Parathyroid adenoma (tissue), 2 donors: ENCODE data around the gene NCOA1.

Source experiments
- H2AFZ ChIP-seq: fragments of 300-600 bp; sonication (generic); one replicate; pipeline ENCODE4 v1.7.0; 2017; ENCODE audit warnings: antibody characterized with exemption, mild to moderate bottlenecking
- H3K27ac ChIP-seq: fragments of 300-600 bp; sonication (generic); one replicate; pipeline ENCODE4 v1.7.0; 2017
- H3K27me3 ChIP-seq: fragments of 300-600 bp; sonication (generic); one replicate; pipeline ENCODE4 v1.7.0; 2017; ENCODE audit warnings: low read length; ENCODE audit not compliant: control insufficient read depth, insufficient read depth
- H3K36me3 ChIP-seq: fragments of 300-600 bp; sonication (generic); one replicate; pipeline ENCODE4 v1.7.0; 2017; ENCODE audit warnings: low read length; ENCODE audit not compliant: control insufficient read depth, insufficient read depth
- H3K4me1 ChIP-seq: fragments of 300-600 bp; sonication (generic); one replicate; pipeline ENCODE4 v1.7.0; 2017; ENCODE audit warnings: control low read depth
- H3K4me2 ChIP-seq: fragments of 300-600 bp; sonication (generic); one replicate; pipeline ENCODE4 v1.7.0; 2017; ENCODE audit warnings: low read length
- H3K4me3 ChIP-seq: fragments of 300-600 bp; sonication (generic); one replicate; pipeline ENCODE4 v1.7.0; 2017; ENCODE audit warnings: low read depth, low read length
- H3K79me2 ChIP-seq: fragments of 300-600 bp; sonication (generic); one replicate; pipeline ENCODE4 v1.7.0; 2017; ENCODE audit warnings: control low read depth
- H3K9ac ChIP-seq: fragments of 300-600 bp; sonication (generic); one replicate; pipeline ENCODE4 v1.7.0; 2017; ENCODE audit warnings: mild to moderate bottlenecking
- H3K9me3 ChIP-seq: fragments of 300-600 bp; sonication (generic); one replicate; pipeline ENCODE4 v1.7.0; 2017; ENCODE audit warnings: low read length; ENCODE audit not compliant: control insufficient read depth
- TF ChIP-seq, protein P1 (sequence below): fragments of 300-600 bp; sonication (generic); IDR thresholded peaks from one replicate; pipeline ENCODE4 v1.7.0; 2017; ENCODE audit warnings: antibody characterized with exemption, mild to moderate bottlenecking
- donor health status: primary hyperparathyroidism.

Gene NCOA1

DNA sequence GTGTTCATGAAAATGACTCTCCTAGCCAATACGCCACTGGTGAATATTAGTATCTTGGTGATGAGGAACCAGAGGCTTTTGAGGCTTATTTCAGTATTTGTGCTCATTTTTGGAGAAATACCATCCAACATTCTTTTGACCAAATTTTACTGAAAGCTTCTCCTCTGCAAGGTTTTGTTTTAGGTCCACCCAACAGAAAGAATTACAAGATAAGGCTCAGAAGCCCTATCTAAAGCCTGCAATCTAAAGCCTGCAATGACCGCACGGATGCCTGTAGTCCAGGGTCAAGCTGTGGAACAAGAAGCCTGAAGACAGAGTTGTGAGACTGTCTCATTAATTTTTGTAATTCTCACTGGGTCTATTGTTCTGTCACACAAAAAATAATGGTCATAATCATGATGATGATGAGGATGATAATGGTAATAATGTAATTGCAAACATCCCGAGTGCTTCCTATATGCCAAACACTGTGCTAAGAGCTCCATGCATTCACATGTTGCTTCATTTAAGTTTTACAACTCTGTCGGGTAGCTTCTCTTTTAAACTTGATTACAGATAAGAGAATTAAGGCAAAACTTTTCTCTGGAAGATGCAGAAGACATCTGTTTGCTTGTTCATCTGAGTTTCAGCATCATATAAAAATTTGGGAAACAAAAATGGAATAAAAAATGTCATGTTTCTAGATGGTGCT, 33.2 kb upstream of the NCOA1 start:
- no peak overlapping the region for H3K9ac ChIP-seq
- H3K27ac ChIP-seq: no peak overlapping the region
- no peaks in the 10 kb centered on the region for H3K9me3 ChIP-seq
- no peaks in the 10 kb centered on the region for H3K79me2 ChIP-seq
- H3K36me3 ChIP-seq: no peaks in the 10 kb centered on the region
- H3K4me3 ChIP-seq: no peak overlapping the region
- no peak overlapping the region for H3K4me2 ChIP-seq
- peaks cover 2% of the 10 kb centered on the region for H3K4me1 ChIP-seq
- no peak overlapping the region for H2AFZ ChIP-seq
- H3K27me3 ChIP-seq: no peaks in the 10 kb centered on the region
- TF ChIP-seq, protein P1, sequence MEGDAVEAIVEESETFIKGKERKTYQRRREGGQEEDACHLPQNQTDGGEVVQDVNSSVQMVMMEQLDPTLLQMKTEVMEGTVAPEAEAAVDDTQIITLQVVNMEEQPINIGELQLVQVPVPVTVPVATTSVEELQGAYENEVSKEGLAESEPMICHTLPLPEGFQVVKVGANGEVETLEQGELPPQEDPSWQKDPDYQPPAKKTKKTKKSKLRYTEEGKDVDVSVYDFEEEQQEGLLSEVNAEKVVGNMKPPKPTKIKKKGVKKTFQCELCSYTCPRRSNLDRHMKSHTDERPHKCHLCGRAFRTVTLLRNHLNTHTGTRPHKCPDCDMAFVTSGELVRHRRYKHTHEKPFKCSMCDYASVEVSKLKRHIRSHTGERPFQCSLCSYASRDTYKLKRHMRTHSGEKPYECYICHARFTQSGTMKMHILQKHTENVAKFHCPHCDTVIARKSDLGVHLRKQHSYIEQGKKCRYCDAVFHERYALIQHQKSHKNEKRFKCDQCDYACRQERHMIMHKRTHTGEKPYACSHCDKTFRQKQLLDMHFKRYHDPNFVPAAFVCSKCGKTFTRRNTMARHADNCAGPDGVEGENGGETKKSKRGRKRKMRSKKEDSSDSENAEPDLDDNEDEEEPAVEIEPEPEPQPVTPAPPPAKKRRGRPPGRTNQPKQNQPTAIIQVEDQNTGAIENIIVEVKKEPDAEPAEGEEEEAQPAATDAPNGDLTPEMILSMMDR: no peak

DNA sequence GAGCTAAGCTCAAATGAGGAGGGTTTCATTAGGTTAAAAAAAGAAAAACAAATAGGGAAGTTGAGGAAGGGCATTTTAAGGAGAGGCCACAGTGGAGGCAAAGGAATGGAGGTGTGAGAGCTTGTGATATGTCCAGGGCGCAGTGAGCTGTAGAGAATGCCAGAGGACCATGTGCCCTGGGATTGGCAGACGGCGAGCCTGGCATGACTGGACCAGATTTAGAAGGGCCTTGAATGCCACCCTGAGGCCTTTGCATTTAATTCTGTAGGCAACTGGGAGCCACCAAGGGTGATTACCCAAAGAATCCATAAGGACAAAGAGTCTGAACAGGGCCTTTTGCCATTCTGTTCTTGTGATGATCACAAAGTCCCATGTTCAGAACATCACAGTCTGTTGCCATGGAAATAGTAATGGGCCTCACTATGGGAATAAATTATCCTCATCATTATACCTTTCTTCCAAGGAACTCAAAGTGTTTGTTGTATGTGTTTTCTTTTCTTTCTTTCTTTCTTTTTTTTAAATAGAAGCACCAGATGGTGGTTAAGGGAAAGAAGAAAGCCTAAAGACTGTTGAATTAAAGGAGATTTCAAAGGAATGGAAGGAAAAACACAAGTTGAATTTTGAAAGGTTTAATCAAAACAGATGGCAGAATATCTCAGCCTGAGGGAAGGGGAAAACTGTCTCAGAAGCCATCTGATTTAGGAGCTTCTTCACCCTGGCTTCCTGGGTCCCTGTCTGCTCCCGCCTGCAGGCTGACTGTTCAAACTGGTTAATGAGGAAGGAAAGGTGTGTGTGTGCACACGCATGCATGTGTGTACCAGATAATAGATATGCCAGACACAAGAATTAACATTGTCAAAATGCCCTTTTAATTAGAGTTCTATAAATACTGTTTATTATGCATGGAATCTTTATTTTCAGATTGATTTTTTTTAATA, 31.6 kb upstream of the NCOA1 start:
- no peak overlapping the region for H3K4me3 ChIP-seq
- no peaks in the 10 kb centered on the region for H3K79me2 ChIP-seq
- no peaks in the 10 kb centered on the region for H3K4me1 ChIP-seq
- H3K4me2 ChIP-seq: no peak overlapping the region
- H2AFZ ChIP-seq: no peak overlapping the region
- H3K9me3 ChIP-seq: no peaks in the 10 kb centered on the region
- TF ChIP-seq, protein P1: no peak
- no peaks in the 10 kb centered on the region for H3K36me3 ChIP-seq
- no peak overlapping the region for H3K9ac ChIP-seq
- H3K27ac ChIP-seq: no peak overlapping the region
- H3K27me3 ChIP-seq: no peaks in the 10 kb centered on the region

DNA sequence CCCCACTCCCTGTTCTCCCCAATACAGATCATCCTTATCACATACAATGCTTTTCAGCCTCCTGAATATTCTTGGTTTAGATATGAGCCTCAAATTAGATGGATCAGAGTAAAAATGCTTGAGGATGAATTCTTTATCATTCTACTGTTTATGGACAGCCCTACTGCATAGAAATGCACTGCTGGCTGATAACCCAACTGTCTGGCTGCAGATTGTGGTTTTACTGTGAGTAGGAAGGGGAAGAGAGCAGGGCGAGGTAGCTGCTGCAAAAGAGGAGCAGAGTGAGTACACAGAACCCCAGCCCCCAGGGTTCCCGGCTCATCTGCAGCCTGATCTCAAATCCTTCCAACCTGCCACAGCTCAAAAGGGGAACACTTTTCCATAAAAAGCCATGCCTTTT, 29.4 kb upstream of the NCOA1 start:
- Histone ChIP-seq H2AFZ (no peak overlapping the region), H3K4me3 (no peak overlapping the region), H3K79me2 (no peaks in the 10 kb centered on the region), H3K9ac (no peak overlapping the region), H3K36me3 (no peaks in the 10 kb centered on the region), H3K4me2 (no peak overlapping the region), H3K4me1 (no peaks in the 10 kb centered on the region), H3K27me3 (no peaks in the 10 kb centered on the region), H3K9me3 (no peaks in the 10 kb centered on the region), H3K27ac (no peak overlapping the region)
- TF ChIP-seq, protein P1: no peak

DNA sequence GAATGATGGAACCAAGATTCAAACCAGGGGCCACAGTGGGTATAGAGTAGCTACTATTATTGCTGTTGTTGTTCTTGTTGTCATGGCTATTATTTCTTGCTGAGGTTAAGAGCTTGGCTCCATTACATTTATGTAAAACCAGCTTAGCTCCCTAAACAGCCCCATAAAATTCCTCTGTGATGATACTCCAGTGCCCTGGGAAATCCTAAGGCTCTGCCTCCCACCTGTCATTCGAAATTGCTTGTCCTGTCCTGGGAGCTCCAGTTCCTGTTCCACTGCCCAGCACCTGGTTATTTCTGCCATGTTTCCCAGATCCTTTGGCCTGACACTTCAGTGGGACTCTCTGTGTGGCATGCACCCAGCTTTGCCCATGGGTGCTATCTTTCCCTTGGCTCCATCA, 27.8 kb upstream of the NCOA1 start:
- TF ChIP-seq, protein P1: no peak
- Histone ChIP-seq H3K79me2 (no peaks in the 10 kb centered on the region), H3K4me3 (no peak overlapping the region), H3K4me1 (no peaks in the 10 kb centered on the region), H3K9ac (no peak overlapping the region), H3K9me3 (no peaks in the 10 kb centered on the region), H3K4me2 (no peak overlapping the region), H3K27ac (no peak overlapping the region), H3K36me3 (no peaks in the 10 kb centered on the region), H2AFZ (no peak overlapping the region), H3K27me3 (no peaks in the 10 kb centered on the region)
